ENCODE data around the gene FOXP1. TPM values are rescaled to one million over a fixed set of nuclear protein-coding genes. Genes with fewer than 3 reads are reported as not detected.

The FOXP1 gene
- total and polyA plus RNA-seq, 2 of the 13 experiments (the other 11 are each of a cell fraction or from before 2014, with no cell fraction given), result 40.4 to 59.0 TPM

- Histone ChIP-seq H3K79me2 (ENCODE audit: insufficient read depth, low read length) (no peaks in the 10 kb centered on the region), H3K4me2 (ENCODE audit: low read depth, low read length) (no peak overlapping the region), H3K9ac (ENCODE audit: insufficient read depth, low read depth, low read length) (no peak overlapping the region), H3K9me3 (ENCODE audit: low read length) (peaks cover 10% of the 10 kb centered on the region; the same call in 1 of the 2 replicates), H2AFZ (ENCODE audit: low read length) (no peak overlapping the region), H3K36me3 (replicated peaks in 1 of 2; ENCODE audit: control insufficient read depth in 1 of 2, insufficient read depth in 2 of 2, low read length in 2 of 2) (no peaks in the 10 kb centered on the region), H3K27ac (ENCODE audit: extremely low read length, insufficient read depth, low read length) (no peak overlapping the region), H3K4me3 (replicated peaks in 1 of 3; ENCODE audit: insufficient read depth in 1 of 3, low read depth in 2 of 3, low read length in 3 of 3) (no peak overlapping the region), H4K20me1 (ENCODE audit: insufficient read depth, low read length) (no peaks in the 10 kb centered on the region), H3K27me3 (ENCODE audit: control insufficient read depth in 1 of 2, insufficient read depth in 2 of 2, low read length in 2 of 2) (peaks cover 0 to 10% of the 10 kb centered on the region in 2 experiments; a peak in 2 of 5 replicates), H3K4me1 (ENCODE audit: insufficient read depth, low read length) (no peaks in the 10 kb centered on the region)
- TF ChIP-seq ZNF75D (CRISPR knock-in tag; IDR thresholded peaks at IDR 0.05; ENCODE audit: borderline replicate concordance) (no peak), ZFP36 (IDR thresholded peaks at IDR 0.05; ENCODE audit: borderline replicate concordance, low read depth, low read length, partially characterized antibody) (no peak), ZNF335 (CRISPR knock-in tag; IDR thresholded peaks at IDR 0.05) (no peak)
- BruUV-seq (replicated peaks), result no TSS peak
- POLR2A ChIA-PET, result no interaction called here
- 0% methylated on average over 1 of the region's 1 CpG for WGBS (ENCODE audit: low lambda C conversion rate)
- no peak for ATAC-seq
- in situ Hi-C loops (cut with HindIII; ENCODE audit: extremely low pct_ligation_motif_present, low pct_unique_long_range_greater_than_20kb), result loop anchor here (10.0 kb wide), 1 partner anchor 595 kb away; no protein-coding TSS in a partner anchor
- CTCF ChIA-PET (ENCODE audit: low intra/inter-chr PET ratio, low total read pairs), result no interaction called here
- DNase-seq (ENCODE audit: low spot score), result no peak
- FAIRE-seq, result no peak
- intact Hi-C loops (cut with micrococcal nuclease; ENCODE audit: unreplicated experiment), result no loop called here
These were observed 15.9 kb upstream of the FOXP1 start for GRCh38 chr3:71599416-71599815.

DNA sequence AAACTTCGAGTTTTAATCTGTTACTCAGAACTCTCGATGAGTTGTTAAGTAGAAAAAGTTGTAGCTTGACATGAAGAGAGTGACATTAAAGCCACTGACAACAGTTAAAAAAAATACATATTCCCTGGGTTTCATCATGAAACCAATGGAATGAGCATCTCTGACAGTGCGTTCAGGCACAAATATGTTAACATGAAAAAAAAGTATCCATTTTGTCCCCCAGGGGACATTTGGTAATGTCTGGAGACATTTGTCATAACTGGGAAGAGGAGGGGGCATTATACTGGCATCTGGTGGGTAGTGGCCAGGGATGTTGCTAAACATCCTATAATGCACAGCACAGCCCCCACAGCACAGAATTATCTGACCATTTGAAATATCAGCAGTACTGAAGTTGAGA lies 14.8 kb upstream of the FOXP1 start:
- no TSS peak for BruUV-seq (replicated peaks)
- H3K27ac ChIP-seq (ENCODE audit: extremely low read length, insufficient read depth, low read length), result no peak overlapping the region
- in situ Hi-C loops (cut with HindIII; ENCODE audit: extremely low pct_ligation_motif_present, low pct_unique_long_range_greater_than_20kb) (loop anchor here (10.0 kb wide), 1 partner anchor 593 kb away; no protein-coding TSS in a partner anchor), intact Hi-C loops (cut with micrococcal nuclease; ENCODE audit: unreplicated experiment) (no loop called here)
- CTCF ChIA-PET (ENCODE audit: low intra/inter-chr PET ratio, low total read pairs), result no interaction called here
- H3K27me3 ChIP-seq (ENCODE audit: control insufficient read depth in 1 of 2, insufficient read depth in 2 of 2, low read length in 2 of 2), result peaks cover 0 to 10% of the 10 kb centered on the region in 2 experiments; a peak in 2 of 5 replicates
- H3K4me3 ChIP-seq (replicated peaks in 1 of 3; ENCODE audit: insufficient read depth in 1 of 3, low read depth in 2 of 3, low read length in 3 of 3), result no peak overlapping the region
- DNase-seq (ENCODE audit: low spot score) (no peak), ATAC-seq (no peak), FAIRE-seq (no peak)
- H4K20me1 ChIP-seq (ENCODE audit: insufficient read depth, low read length), result no peaks in the 10 kb centered on the region
- H3K4me2 ChIP-seq (ENCODE audit: low read depth, low read length), result no peak overlapping the region
- peaks cover 10% of the 10 kb centered on the region; the same call in 1 of the 2 replicates for H3K9me3 ChIP-seq (ENCODE audit: low read length)
- no peaks in the 10 kb centered on the region for H3K36me3 ChIP-seq (replicated peaks in 1 of 2; ENCODE audit: control insufficient read depth in 1 of 2, insufficient read depth in 2 of 2, low read length in 2 of 2)
- POLR2A ChIA-PET, result no interaction called here
- H3K79me2 ChIP-seq (ENCODE audit: insufficient read depth, low read length), result no peaks in the 10 kb centered on the region
- H3K4me1 ChIP-seq (ENCODE audit: insufficient read depth, low read length), result no peaks in the 10 kb centered on the region
- H2AFZ ChIP-seq (ENCODE audit: low read length), result no peak overlapping the region
- 27% methylated on average over 3 of the region's 3 CpGs for WGBS (ENCODE audit: low lambda C conversion rate)
- no peak overlapping the region for H3K9ac ChIP-seq (ENCODE audit: insufficient read depth, low read depth, low read length)
- TF ChIP-seq ZNF549 (CRISPR knock-in tag; IDR thresholded peaks at IDR 0.05) (no peak), LCORL (IDR thresholded peaks at IDR 0.05) (no peak), LCORL (CRISPR knock-in tag; IDR thresholded peaks at IDR 0.05) (no peak), HNRNPUL1 (IDR thresholded peaks at IDR 0.05; ENCODE audit: low read depth, low read length) (no peak), RFX5 (IDR thresholded peaks at IDR 0.05; ENCODE audit: low read depth, low read length) (no peak), NPAS2 (CRISPR knock-in tag; IDR thresholded peaks at IDR 0.05; ENCODE audit: borderline replicate concordance) (no peak), MAF1 (CRISPR knock-in tag; IDR thresholded peaks at IDR 0.05; ENCODE audit: borderline replicate concordance) (no peak), TEAD2 (CRISPR knock-in tag; IDR thresholded peaks at IDR 0.05) (no peak), ZFP1 (CRISPR knock-in tag; IDR thresholded peaks at IDR 0.05) (no peak), PAF1 (CRISPR knock-in tag; IDR thresholded peaks at IDR 0.05) (no peak), MBD4 (IDR thresholded peaks at IDR 0.05; ENCODE audit: borderline replicate concordance, low read length) (no peak)
- TF ChIP-seq, protein P1, sequence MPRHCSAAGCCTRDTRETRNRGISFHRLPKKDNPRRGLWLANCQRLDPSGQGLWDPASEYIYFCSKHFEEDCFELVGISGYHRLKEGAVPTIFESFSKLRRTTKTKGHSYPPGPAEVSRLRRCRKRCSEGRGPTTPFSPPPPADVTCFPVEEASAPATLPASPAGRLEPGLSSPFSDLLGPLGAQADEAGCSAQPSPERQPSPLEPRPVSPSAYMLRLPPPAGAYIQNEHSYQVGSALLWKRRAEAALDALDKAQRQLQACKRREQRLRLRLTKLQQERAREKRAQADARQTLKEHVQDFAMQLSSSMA (CRISPR knock-in tag; IDR thresholded peaks at IDR 0.05), result no peak
- TF ChIP-seq, protein P2, sequence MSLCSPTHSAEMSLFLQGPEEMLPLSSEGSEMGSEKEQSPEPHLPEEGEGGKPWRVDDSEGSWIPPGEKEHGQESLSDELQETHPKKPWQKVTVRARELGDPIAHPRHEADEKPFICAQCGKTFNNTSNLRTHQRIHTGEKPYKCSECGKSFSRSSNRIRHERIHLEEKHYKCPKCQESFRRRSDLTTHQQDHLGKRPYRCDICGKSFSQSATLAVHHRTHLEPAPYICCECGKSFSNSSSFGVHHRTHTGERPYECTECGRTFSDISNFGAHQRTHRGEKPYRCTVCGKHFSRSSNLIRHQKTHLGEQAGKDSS (CRISPR knock-in tag; IDR thresholded peaks at IDR 0.05; ENCODE audit: borderline replicate concordance, low read depth), result no peak
- TF ChIP-seq, protein P3, sequence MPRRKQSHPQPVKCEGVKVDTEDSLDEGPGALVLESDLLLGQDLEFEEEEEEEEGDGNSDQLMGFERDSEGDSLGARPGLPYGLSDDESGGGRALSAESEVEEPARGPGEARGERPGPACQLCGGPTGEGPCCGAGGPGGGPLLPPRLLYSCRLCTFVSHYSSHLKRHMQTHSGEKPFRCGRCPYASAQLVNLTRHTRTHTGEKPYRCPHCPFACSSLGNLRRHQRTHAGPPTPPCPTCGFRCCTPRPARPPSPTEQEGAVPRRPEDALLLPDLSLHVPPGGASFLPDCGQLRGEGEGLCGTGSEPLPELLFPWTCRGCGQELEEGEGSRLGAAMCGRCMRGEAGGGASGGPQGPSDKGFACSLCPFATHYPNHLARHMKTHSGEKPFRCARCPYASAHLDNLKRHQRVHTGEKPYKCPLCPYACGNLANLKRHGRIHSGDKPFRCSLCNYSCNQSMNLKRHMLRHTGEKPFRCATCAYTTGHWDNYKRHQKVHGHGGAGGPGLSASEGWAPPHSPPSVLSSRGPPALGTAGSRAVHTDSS (CRISPR knock-in tag; conservative IDR thresholded peaks at IDR 0.05), result no peak
